Heart left ventricle (tissue), 16 donors: ENCODE data around the gene PELO. TPM values are rescaled to one million over a fixed set of nuclear protein-coding genes. Genes with fewer than 3 reads are reported as not detected.

ENCODE experiments used
- ATAC-seq, 4 donors: fragments of 200-7000 bp; cut with Tn5 transposase; one replicate each; pipeline ENCODE4 v1.9.1; 2020 to 2022; ENCODE audit warnings: moderate library complexity in 4 of 4, mild to moderate bottlenecking in 3 of 4, moderate number of reproducible peaks in 1 of 4
- DNase-seq, 5 donors: peaks; one replicate each; pipeline ENCODE4 v3.0.0-alpha.2; 2020
- H3K27ac ChIP-seq, 12 donors: fragments of 200-600 bp; sonication (generic) in 4 of 12; one replicate each; pipeline versions ENCODE4 v1.5.0 to v1.8.0; 2016 to 2022; ENCODE audit warnings: mild to moderate bottlenecking in 2 of 12
- H3K27me3 ChIP-seq, 9 donors: fragments of 200-600 bp; sonication (generic) in 2 of 9; one replicate each; pipeline versions ENCODE4 v1.5.1 to v1.8.0; 2016 to 2022; ENCODE audit warnings: mild to moderate bottlenecking in 3 of 9
- H3K36me3 ChIP-seq, 9 donors: fragments of 200-600 bp; sonication (generic) in 2 of 9; one replicate each; pipeline versions ENCODE4 v1.5.0 to v1.8.0; 2018 to 2022; ENCODE audit warnings: mild to moderate bottlenecking in 2 of 9
- H3K4me1 ChIP-seq, 12 donors: fragments of 200-600 bp; sonication (generic) in 4 of 12; one replicate each; pipeline versions ENCODE4 v1.5.0 to v1.8.0; 2016 to 2022; ENCODE audit warnings: mild to moderate bottlenecking in 3 of 12
- H3K4me3 ChIP-seq, 12 donors: fragments of 200-600 bp; sonication (generic) in 4 of 12; one replicate each; pipeline versions ENCODE4 v1.5.0 to v1.8.0; 2017 to 2022; ENCODE audit warnings: mild to moderate bottlenecking in 9 of 12, moderate library complexity in 4 of 12
- H3K9me3 ChIP-seq, 12 donors: fragments of 200-600 bp; sonication (generic) in 4 of 12; one replicate each; pipeline versions ENCODE4 v1.5.0 to v1.8.0; 2016 to 2022; ENCODE audit warnings: mild to moderate bottlenecking in 1 of 12
- CTCF ChIP-seq, 12 donors: fragments of 200-600 bp; sonication (generic) in 4 of 12; IDR thresholded peaks; one replicate each; pipeline versions ENCODE4 v1.5.0 to v1.8.0; 2018 to 2022; ENCODE audit warnings: antibody characterized with exemption in 12 of 12, mild to moderate bottlenecking in 5 of 12
- POLR2A ChIP-seq, 2 donors: fragments of 450-650 bp; IDR thresholded peaks; one replicate each; pipeline ENCODE4 v1.6.1; 2017; ENCODE audit warnings: antibody characterized with exemption in 2 of 2, mild to moderate bottlenecking in 2 of 2, moderate library complexity in 2 of 2
- WGBS, 4 donors: extraction: QIAGEN DNeasy Blood & Tissue Kit in 2 of 4; methylation state at CpG; one replicate each; pipeline versions ENCODE4 v1.1.5 to v1.1.7; 2013 to 2018; 5-methylcytosine and 5-hydroxymethylcytosine counted together
- intact Hi-C, 10 donors: fragments of 100-400 bp; cut with DNase I; formaldehyde crosslinking; loops; one replicate each; pipeline versions ENCODE4 v1.11.1 to v1.14.2; 2022
- polyA plus RNA-seq, 2 donors: library from polyadenylated mRNA; stranded (reverse); fragments of 200-250 nt; gene quantifications; one replicate each; pipeline ENCODE4 v1.2.3, GENCODE V29; 2013
- total RNA-seq, 9 donors: library from RNA; depleted of rRNA in 2 of 9; stranded (reverse); fragments of >200 nt in 2 of 9; fragmentation: NEBNext Ultra II Directional in 3 of 9; extraction: Animal tissue kit (Norgen Biotek cat#: 25700) in 3 of 9; gene quantifications; one replicate each; pipeline versions ENCODE4 v1.1.0 to v1.2.4, GENCODE V29; 2016 to 2023
- donor health status: ischemic (EF 13 %, LVEDD 7.1; RV severe dilation, severe dysfunction).
- donor health status: healthy with polysubstance abuse.
- donor health status: DM: no; HTN: yes; CAD: no.
- donor health status: DM: no; HTN: no; CAD: no.
- donor health status: ischemic (EF 25% LVEDD 6.9; RV normal size, moderate dysfunction).
- donor health status: ischemic (EF 25% LVEDD 5.7; RV mildly dilated, moderate dysfunction).
- donor health status: healthy.
- donor health status: DM: yes; HTN: yes; CAD: no.
- donor health status: ischemic (EF 35%, LVEDD 5.7; RV mildly dilated, moderate dysfunction).
- donor health status: nonischemic (EF 11% LVEDD 7.7; RV severe dilation, severe dysfunction).
- donor health status: DM: yes; HTN: yes; CAD: no.
- donor health status: PGD.
- donor health status: ischemic (EF 29% LVEDD 5.4; RV normal size, mild dysfunction).
- donor health status: nonischemic (EF 23%, LVEDD 6.1; RV moderate dilation, normal function).

PELO gene
- total and polyA plus RNA-seq, 11 donors = 4.3 to 28.4 (median 16.8) TPM

GRCh38 chr5:52807037-52807436 is 19.3 kb downstream of the PELO start:
- no peak for DNase-seq
- Histone ChIP-seq H3K4me3 (no peak overlapping the region), H3K4me1 (peaks cover 6 to 89% (median 66%) of the 10 kb centered on the region in 12 donors), H3K36me3 (peaks cover 0 to 28% (median 5%) of the 10 kb centered on the region in 9 donors), H3K27ac (peak overlapping the region in 1 of 12 donors; percentile 7), H3K9me3 (no peaks in the 10 kb centered on the region), H3K27me3 (no peaks in the 10 kb centered on the region)
- ATAC-seq = no peak
- TF ChIP-seq POLR2A (IDR thresholded peaks at IDR 0.05) = no peak
- TF ChIP-seq CTCF (IDR thresholded peaks at IDR 0.05) = no peak
- intact Hi-C loops = loop anchor here in 2 of 10 donors (5.0 to 10.0 kb wide), 2 partner anchors 48 to 90 kb away; no protein-coding TSS in a partner anchor

- no peak for ATAC-seq
- no peaks in the 10 kb centered on the region for H3K27me3 ChIP-seq
- H3K9me3 ChIP-seq = no peaks in the 10 kb centered on the region
- TF ChIP-seq POLR2A (IDR thresholded peaks at IDR 0.05) (no peak), CTCF (IDR thresholded peaks at IDR 0.05) (no peak)
- no peak for DNase-seq
- H3K4me1 ChIP-seq = peaks cover 0 to 82% (median 59%) of the 10 kb centered on the region in 12 donors
- H3K27ac ChIP-seq = peak overlapping the region in 1 of 12 donors; percentile 52
- no peak overlapping the region for H3K4me3 ChIP-seq
- intact Hi-C loops = loop anchor here in 2 of 10 donors (5.0 to 10.0 kb wide), 2 partner anchors 47 to 90 kb away; no protein-coding TSS in a partner anchor
- H3K36me3 ChIP-seq = peaks cover 0 to 27% (median 0%) of the 10 kb centered on the region in 9 donors
Measured at GRCh38 chr5:52807723-52808122, 20.0 kb downstream of the PELO start.

- Histone ChIP-seq H3K4me3 (no peak overlapping the region), H3K36me3 (peaks cover 0 to 26% (median 0%) of the 10 kb centered on the region in 9 donors), H3K27me3 (no peaks in the 10 kb centered on the region), H3K9me3 (no peaks in the 10 kb centered on the region), H3K27ac (peak overlapping the region in 1 of 12 donors; percentile 52), H3K4me1 (peaks cover 0 to 80% (median 53%) of the 10 kb centered on the region in 12 donors)
- no peak for TF ChIP-seq CTCF (IDR thresholded peaks at IDR 0.05)
- TF ChIP-seq POLR2A (IDR thresholded peaks at IDR 0.05) = no peak
- ATAC-seq = no peak
- 62 to 76% (median 64%) methylated on average over 2 of the region's 2 CpGs for WGBS, 4 donors
- intact Hi-C loops = loop anchor here in 2 of 10 donors (5.0 to 10.0 kb wide), 2 partner anchors 46 to 89 kb away; no protein-coding TSS in a partner anchor
- DNase-seq = no peak
Measured at GRCh38 chr5:52808316-52808901, 20.7 kb downstream of the PELO start.

GRCh38 chr5:52809884-52810283 is 22.2 kb downstream of the PELO start:
- intact Hi-C loops = loop anchor here in 2 of 10 donors (5.0 to 10.0 kb wide), 2 partner anchors 45 to 87 kb away; no protein-coding TSS in a partner anchor
- TF ChIP-seq CTCF (IDR thresholded peaks at IDR 0.05) (no peak), POLR2A (IDR thresholded peaks at IDR 0.05) (no peak)
- ATAC-seq = peak in 2 of 4 donors; percentile 15 to 33
- Histone ChIP-seq H3K4me3 (no peak overlapping the region), H3K36me3 (peaks cover 0 to 12% (median 0%) of the 10 kb centered on the region in 9 donors), H3K27ac (peak overlapping the region in 6 of 12 donors; percentile 7 to 72 (median 22)), H3K9me3 (no peaks in the 10 kb centered on the region), H3K4me1 (peaks cover 0 to 80% (median 50%) of the 10 kb centered on the region in 12 donors), H3K27me3 (no peaks in the 10 kb centered on the region)
- WGBS, 4 donors = 38 to 50% (median 43%) methylated on average over 1 of the region's 1 CpG
- DNase-seq = no peak
